Measurements from ENCODE around the gene APC2. TPM values are rescaled to one million over a fixed set of nuclear protein-coding genes. Genes with fewer than 3 reads are reported as not detected.

APC2 gene
- polyA plus RNA-seq, 1 donor from 2014 or later: 50.5 TPM

DNA sequence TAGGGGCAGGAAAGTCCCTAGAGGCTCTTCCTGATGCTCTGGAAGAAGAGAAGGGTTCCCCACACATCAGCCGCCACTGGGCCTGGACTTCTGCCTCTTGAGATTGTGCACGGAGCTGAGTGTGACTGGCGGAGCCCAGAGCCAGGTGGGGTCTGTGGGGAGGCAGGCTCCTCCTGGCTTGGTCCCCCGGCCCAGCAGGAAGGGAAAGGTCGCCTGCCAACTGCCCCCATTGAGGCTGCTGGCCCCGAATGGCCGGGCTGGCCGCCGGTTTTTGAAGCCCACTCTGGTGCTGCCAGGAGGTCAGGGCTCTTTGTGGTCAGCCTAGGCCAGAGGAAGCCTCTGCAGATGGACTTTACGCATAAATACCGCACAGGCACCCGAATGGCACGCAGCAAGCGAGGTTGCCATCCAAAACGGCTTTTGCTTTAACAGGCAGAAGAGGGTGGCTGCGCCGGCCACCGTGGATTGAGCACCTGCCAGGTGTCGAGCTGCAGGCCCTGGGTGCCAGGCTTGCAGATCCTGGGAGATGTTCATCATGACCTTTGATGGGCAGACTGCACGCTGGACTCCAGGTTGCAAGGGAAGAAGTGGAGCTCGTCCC, 37.5 kb upstream of the APC2 start:
- H3K4me2 ChIP-seq (ENCODE audit: low read length): no peak overlapping the region
- H4K20me1 ChIP-seq (ENCODE audit: insufficient read depth): peaks cover 31% of the 10 kb centered on the region
- peaks cover 85% of the 10 kb centered on the region for H3K79me2 ChIP-seq (replicated peaks; ENCODE audit: insufficient read depth, low read length)
- no peaks in the 10 kb centered on the region for H3K27me3 ChIP-seq (ENCODE audit: insufficient read depth, low read depth, low read length)
- no peak overlapping the region for H3K4me3 ChIP-seq (ENCODE audit: low read length)
- H3K9me3 ChIP-seq (ENCODE audit: low read length): no peaks in the 10 kb centered on the region
- no peaks in the 10 kb centered on the region for H3F3A ChIP-seq (ENCODE audit: insufficient read depth, low read length, poor library complexity, severe bottlenecking)
- H3K27ac ChIP-seq (ENCODE audit: low read length): no peak overlapping the region
- H3K36me3 ChIP-seq (ENCODE audit: insufficient read depth, low read length): no peaks in the 10 kb centered on the region
- H3K9me2 ChIP-seq (ENCODE audit: insufficient read depth, low read length): no peaks in the 10 kb centered on the region
- no peak overlapping the region for H3K9ac ChIP-seq (ENCODE audit: low read length)
- no peak overlapping the region for H2AFZ ChIP-seq (ENCODE audit: low read depth, low read length)
- TF ChIP-seq, protein P1, sequence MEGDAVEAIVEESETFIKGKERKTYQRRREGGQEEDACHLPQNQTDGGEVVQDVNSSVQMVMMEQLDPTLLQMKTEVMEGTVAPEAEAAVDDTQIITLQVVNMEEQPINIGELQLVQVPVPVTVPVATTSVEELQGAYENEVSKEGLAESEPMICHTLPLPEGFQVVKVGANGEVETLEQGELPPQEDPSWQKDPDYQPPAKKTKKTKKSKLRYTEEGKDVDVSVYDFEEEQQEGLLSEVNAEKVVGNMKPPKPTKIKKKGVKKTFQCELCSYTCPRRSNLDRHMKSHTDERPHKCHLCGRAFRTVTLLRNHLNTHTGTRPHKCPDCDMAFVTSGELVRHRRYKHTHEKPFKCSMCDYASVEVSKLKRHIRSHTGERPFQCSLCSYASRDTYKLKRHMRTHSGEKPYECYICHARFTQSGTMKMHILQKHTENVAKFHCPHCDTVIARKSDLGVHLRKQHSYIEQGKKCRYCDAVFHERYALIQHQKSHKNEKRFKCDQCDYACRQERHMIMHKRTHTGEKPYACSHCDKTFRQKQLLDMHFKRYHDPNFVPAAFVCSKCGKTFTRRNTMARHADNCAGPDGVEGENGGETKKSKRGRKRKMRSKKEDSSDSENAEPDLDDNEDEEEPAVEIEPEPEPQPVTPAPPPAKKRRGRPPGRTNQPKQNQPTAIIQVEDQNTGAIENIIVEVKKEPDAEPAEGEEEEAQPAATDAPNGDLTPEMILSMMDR (IDR thresholded peaks at IDR 0.05; ENCODE audit: poor library complexity, severe bottlenecking): no peak
- TF ChIP-seq EZH2 (IDR thresholded peaks at IDR 0.05; ENCODE audit: borderline replicate concordance, insufficient read depth, low read length, poor library complexity, severe bottlenecking): no peak
- TF ChIP-seq, protein P2, sequence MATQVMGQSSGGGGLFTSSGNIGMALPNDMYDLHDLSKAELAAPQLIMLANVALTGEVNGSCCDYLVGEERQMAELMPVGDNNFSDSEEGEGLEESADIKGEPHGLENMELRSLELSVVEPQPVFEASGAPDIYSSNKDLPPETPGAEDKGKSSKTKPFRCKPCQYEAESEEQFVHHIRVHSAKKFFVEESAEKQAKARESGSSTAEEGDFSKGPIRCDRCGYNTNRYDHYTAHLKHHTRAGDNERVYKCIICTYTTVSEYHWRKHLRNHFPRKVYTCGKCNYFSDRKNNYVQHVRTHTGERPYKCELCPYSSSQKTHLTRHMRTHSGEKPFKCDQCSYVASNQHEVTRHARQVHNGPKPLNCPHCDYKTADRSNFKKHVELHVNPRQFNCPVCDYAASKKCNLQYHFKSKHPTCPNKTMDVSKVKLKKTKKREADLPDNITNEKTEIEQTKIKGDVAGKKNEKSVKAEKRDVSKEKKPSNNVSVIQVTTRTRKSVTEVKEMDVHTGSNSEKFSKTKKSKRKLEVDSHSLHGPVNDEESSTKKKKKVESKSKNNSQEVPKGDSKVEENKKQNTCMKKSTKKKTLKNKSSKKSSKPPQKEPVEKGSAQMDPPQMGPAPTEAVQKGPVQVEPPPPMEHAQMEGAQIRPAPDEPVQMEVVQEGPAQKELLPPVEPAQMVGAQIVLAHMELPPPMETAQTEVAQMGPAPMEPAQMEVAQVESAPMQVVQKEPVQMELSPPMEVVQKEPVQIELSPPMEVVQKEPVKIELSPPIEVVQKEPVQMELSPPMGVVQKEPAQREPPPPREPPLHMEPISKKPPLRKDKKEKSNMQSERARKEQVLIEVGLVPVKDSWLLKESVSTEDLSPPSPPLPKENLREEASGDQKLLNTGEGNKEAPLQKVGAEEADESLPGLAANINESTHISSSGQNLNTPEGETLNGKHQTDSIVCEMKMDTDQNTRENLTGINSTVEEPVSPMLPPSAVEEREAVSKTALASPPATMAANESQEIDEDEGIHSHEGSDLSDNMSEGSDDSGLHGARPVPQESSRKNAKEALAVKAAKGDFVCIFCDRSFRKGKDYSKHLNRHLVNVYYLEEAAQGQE (IDR thresholded peaks at IDR 0.05; ENCODE audit: borderline replicate concordance): no peak
- TF ChIP-seq POLR2AphosphoS5 (IDR thresholded peaks at IDR 0.05): no peak
- TF ChIP-seq EP300 (conservative IDR thresholded peaks at IDR 0.05; ENCODE audit: poor library complexity, severe bottlenecking): no peak
- no peak for TF ChIP-seq RAD21 (conservative IDR thresholded peaks at IDR 0.05)
- no peak for TF ChIP-seq MXI1 (conservative IDR thresholded peaks at IDR 0.05; ENCODE audit: poor library complexity, severe bottlenecking)
- no peak for TF ChIP-seq TAF1 (IDR thresholded peaks at IDR 0.05; ENCODE audit: low read depth)
- TF ChIP-seq SMC3 (conservative IDR thresholded peaks at IDR 0.05; ENCODE audit: poor library complexity): no peak

DNA sequence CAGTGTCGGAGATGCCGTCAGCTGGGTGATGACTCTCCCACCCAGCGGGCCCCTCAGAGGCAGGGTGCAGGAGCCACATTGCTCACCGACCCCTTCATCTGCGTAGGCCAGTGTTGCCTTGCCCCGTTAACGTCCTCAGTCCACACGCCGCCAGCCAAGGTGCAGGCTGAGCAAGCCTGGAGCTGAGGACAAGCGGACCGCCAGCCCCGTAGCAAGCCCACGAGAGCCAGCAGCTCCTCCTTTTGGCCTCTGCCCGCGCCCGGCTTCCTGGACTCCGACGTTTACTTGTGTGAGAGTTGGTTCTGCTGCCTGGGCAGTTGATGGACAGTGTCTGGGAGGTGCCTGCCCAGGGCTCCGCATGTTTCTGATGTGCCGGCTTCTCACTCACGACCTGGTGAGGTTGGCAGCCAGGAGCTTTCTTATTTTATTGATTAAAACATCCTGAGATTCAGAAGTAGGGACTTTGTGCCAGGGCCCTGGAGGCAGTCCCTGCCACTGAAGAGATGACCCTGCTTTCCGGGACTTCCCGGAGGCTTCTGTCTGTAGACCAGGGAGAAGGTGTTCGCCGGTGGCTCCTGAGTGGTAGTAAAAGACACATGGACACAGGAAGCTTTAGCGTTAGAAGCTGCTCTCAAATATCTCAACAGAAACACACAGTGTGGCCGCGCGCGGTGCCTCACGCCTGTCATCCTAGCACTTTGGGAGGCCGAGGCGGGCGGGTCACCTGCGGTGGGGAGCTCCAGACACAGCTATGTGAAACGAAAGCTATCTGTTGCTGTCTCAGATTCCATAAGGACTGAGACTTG, 36.7 kb upstream of the APC2 start:
- no peak overlapping the region for H3K27ac ChIP-seq (ENCODE audit: low read length)
- no peak overlapping the region for H3K4me3 ChIP-seq (ENCODE audit: low read length)
- no peaks in the 10 kb centered on the region for H3K36me3 ChIP-seq (ENCODE audit: insufficient read depth, low read length)
- no peaks in the 10 kb centered on the region for H3K27me3 ChIP-seq (ENCODE audit: insufficient read depth, low read depth, low read length)
- peaks cover 31% of the 10 kb centered on the region for H4K20me1 ChIP-seq (ENCODE audit: insufficient read depth)
- H3F3A ChIP-seq (ENCODE audit: insufficient read depth, low read length, poor library complexity, severe bottlenecking): no peaks in the 10 kb centered on the region
- TF ChIP-seq TAF1 (IDR thresholded peaks at IDR 0.05; ENCODE audit: low read depth): no peak
- no peak for TF ChIP-seq MXI1 (conservative IDR thresholded peaks at IDR 0.05; ENCODE audit: poor library complexity, severe bottlenecking)
- TF ChIP-seq EZH2 (IDR thresholded peaks at IDR 0.05; ENCODE audit: borderline replicate concordance, insufficient read depth, low read length, poor library complexity, severe bottlenecking): no peak
- no peak for TF ChIP-seq EP300 (conservative IDR thresholded peaks at IDR 0.05; ENCODE audit: poor library complexity, severe bottlenecking)
- TF ChIP-seq RAD21 (conservative IDR thresholded peaks at IDR 0.05): no peak
- TF ChIP-seq SMC3 (conservative IDR thresholded peaks at IDR 0.05; ENCODE audit: poor library complexity): no peak
- TF ChIP-seq, protein P1 (IDR thresholded peaks at IDR 0.05; ENCODE audit: poor library complexity, severe bottlenecking): no peak
- TF ChIP-seq, protein P2 (IDR thresholded peaks at IDR 0.05; ENCODE audit: borderline replicate concordance): no peak
- TF ChIP-seq POLR2AphosphoS5 (IDR thresholded peaks at IDR 0.05): no peak
- H3K4me2 ChIP-seq (ENCODE audit: low read length): no peak overlapping the region
- H3K9me2 ChIP-seq (ENCODE audit: insufficient read depth, low read length): no peaks in the 10 kb centered on the region
- peaks cover 88% of the 10 kb centered on the region for H3K79me2 ChIP-seq (replicated peaks; ENCODE audit: insufficient read depth, low read length)
- H3K9me3 ChIP-seq (ENCODE audit: low read length): no peaks in the 10 kb centered on the region
- no peak overlapping the region for H2AFZ ChIP-seq (ENCODE audit: low read depth, low read length)
- H3K9ac ChIP-seq (ENCODE audit: low read length): no peak overlapping the region

Data from neural cell (in vitro differentiated cells).